ENCODE data around the gene ATP6V1D.
"Not testable (repeated sequence)": the region's sequence is repeated elsewhere in the genome, so short reads cannot be mapped to it uniquely, and the experiment has no call there.

Gene ATP6V1D

GRCh38 chr14:67359775-67360469 lies at the start of gene ATP6V1D, which contains the start of gene EIF2S1:
Gene ATP6V1D, minus strand, starts transcription at chr14:67359804. Its CDS starts 106 bp downstream, at chr14:67359698.
Gene EIF2S1, plus strand, starts transcription at chr14:67360328. Its CDS starts 4,440 bp downstream, at chr14:67364768.
- peaks cover 17% of the 10 kb centered on the region for H3K36me3 ChIP-seq (ENCODE audit: control insufficient read depth, low read depth, low read length)
- no peaks in the 10 kb centered on the region for H3K9me3 ChIP-seq (ENCODE audit: control insufficient read depth, low read depth, low read length)
- peak within 1 kb of the TSS; percentile 94 for H3K9ac ChIP-seq (ENCODE audit: low read length)
- peak within 1 kb of the TSS; percentile 100 for H3K27ac ChIP-seq (ENCODE audit: low read length)
- peaks cover 14% of the 10 kb centered on the region for H3K4me1 ChIP-seq (ENCODE audit: control insufficient read depth, low read depth, low read length)
- H3K4me3 ChIP-seq (ENCODE audit: low read length) = peak within 1 kb of the TSS; percentile 92
- H3K27me3 ChIP-seq (ENCODE audit: control insufficient read depth, insufficient read depth, low read length) = no peaks in the 10 kb centered on the region

- H3K27me3 ChIP-seq (ENCODE audit: control insufficient read depth, insufficient read depth, low read length); H3K4me3 ChIP-seq (ENCODE audit: low read length); H3K4me1 ChIP-seq (ENCODE audit: control insufficient read depth, low read depth, low read length); H3K36me3 ChIP-seq (ENCODE audit: control insufficient read depth, low read depth, low read length); H3K27ac ChIP-seq (ENCODE audit: low read length); H3K9me3 ChIP-seq (ENCODE audit: control insufficient read depth, low read depth, low read length); H3K9ac ChIP-seq (ENCODE audit: low read length): not testable (repeated sequence)
Measured at GRCh38 chr14:67408122-67408801, 48.7 kb upstream of the ATP6V1D start.

GRCh38 chr14:67405771-67406170 lies 46.2 kb upstream of the ATP6V1D start:
- Histone ChIP-seq H3K36me3 (ENCODE audit: control insufficient read depth, low read depth, low read length) (no peaks in the 10 kb centered on the region), H3K27me3 (ENCODE audit: control insufficient read depth, insufficient read depth, low read length) (no peaks in the 10 kb centered on the region), H3K4me1 (ENCODE audit: control insufficient read depth, low read depth, low read length) (no peaks in the 10 kb centered on the region), H3K27ac (ENCODE audit: low read length) (no peak overlapping the region), H3K9me3 (ENCODE audit: control insufficient read depth, low read depth, low read length) (no peaks in the 10 kb centered on the region), H3K4me3 (ENCODE audit: low read length) (no peak overlapping the region), H3K9ac (ENCODE audit: low read length) (no peak overlapping the region)

GRCh38 chr14:67400434-67400833 lies 40.8 kb upstream of the ATP6V1D start:
- no peaks in the 10 kb centered on the region for H3K9me3 ChIP-seq (ENCODE audit: control insufficient read depth, low read depth, low read length)
- no peak overlapping the region for H3K27ac ChIP-seq (ENCODE audit: low read length)
- no peaks in the 10 kb centered on the region for H3K36me3 ChIP-seq (ENCODE audit: control insufficient read depth, low read depth, low read length)
- no peaks in the 10 kb centered on the region for H3K4me1 ChIP-seq (ENCODE audit: control insufficient read depth, low read depth, low read length)
- no peaks in the 10 kb centered on the region for H3K27me3 ChIP-seq (ENCODE audit: control insufficient read depth, insufficient read depth, low read length)
- no peak overlapping the region for H3K9ac ChIP-seq (ENCODE audit: low read length)
- H3K4me3 ChIP-seq (ENCODE audit: low read length) = no peak overlapping the region

GRCh38 chr14:67397536-67397935 lies 37.9 kb upstream of the ATP6V1D start:
- Histone ChIP-seq H3K9ac (ENCODE audit: low read length) (no peak overlapping the region), H3K27me3 (ENCODE audit: control insufficient read depth, insufficient read depth, low read length) (no peaks in the 10 kb centered on the region), H3K27ac (ENCODE audit: low read length) (no peak overlapping the region), H3K9me3 (ENCODE audit: control insufficient read depth, low read depth, low read length) (no peaks in the 10 kb centered on the region), H3K4me3 (ENCODE audit: low read length) (no peak overlapping the region), H3K4me1 (ENCODE audit: control insufficient read depth, low read depth, low read length) (no peaks in the 10 kb centered on the region), H3K36me3 (ENCODE audit: control insufficient read depth, low read depth, low read length) (no peaks in the 10 kb centered on the region)

- Histone ChIP-seq H3K27me3 (ENCODE audit: control insufficient read depth, insufficient read depth, low read length) (no peaks in the 10 kb centered on the region), H3K4me3 (ENCODE audit: low read length) (no peak overlapping the region), H3K9ac (ENCODE audit: low read length) (no peak overlapping the region), H3K4me1 (ENCODE audit: control insufficient read depth, low read depth, low read length) (no peaks in the 10 kb centered on the region), H3K36me3 (ENCODE audit: control insufficient read depth, low read depth, low read length) (no peaks in the 10 kb centered on the region), H3K27ac (ENCODE audit: low read length) (no peak overlapping the region), H3K9me3 (ENCODE audit: control insufficient read depth, low read depth, low read length) (no peaks in the 10 kb centered on the region)
Measured at GRCh38 chr14:67396381-67396970, 36.9 kb upstream of the ATP6V1D start.

DNA sequence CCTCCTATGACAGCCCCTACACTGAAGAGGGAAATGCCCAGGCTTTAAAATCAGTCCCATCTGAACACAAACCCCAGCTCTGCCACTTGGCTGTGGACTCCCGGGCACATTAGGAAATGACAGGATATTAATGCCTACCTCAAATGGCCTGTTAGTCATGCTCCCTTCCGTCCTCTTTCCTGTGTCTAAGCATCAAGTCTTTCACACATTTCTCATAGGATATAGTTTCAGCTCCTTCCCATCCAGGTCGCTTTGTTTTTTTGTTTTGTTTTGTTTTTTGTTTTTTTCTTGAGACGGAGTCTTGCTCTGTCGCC lies 36.2 kb upstream of the ATP6V1D start:
- no peaks in the 10 kb centered on the region for H3K36me3 ChIP-seq (ENCODE audit: control insufficient read depth, low read depth, low read length)
- no peaks in the 10 kb centered on the region for H3K9me3 ChIP-seq (ENCODE audit: control insufficient read depth, low read depth, low read length)
- no peak overlapping the region for H3K9ac ChIP-seq (ENCODE audit: low read length)
- no peak overlapping the region for H3K4me3 ChIP-seq (ENCODE audit: low read length)
- H3K27me3 ChIP-seq (ENCODE audit: control insufficient read depth, insufficient read depth, low read length) = no peaks in the 10 kb centered on the region
- no peaks in the 10 kb centered on the region for H3K4me1 ChIP-seq (ENCODE audit: control insufficient read depth, low read depth, low read length)
- H3K27ac ChIP-seq (ENCODE audit: low read length) = no peak overlapping the region

GRCh38 chr14:67395086-67395875 lies 35.7 kb upstream of the ATP6V1D start:
- Histone ChIP-seq H3K4me1 (ENCODE audit: control insufficient read depth, low read depth, low read length) (no peaks in the 10 kb centered on the region), H3K27me3 (ENCODE audit: control insufficient read depth, insufficient read depth, low read length) (no peaks in the 10 kb centered on the region), H3K4me3 (ENCODE audit: low read length) (no peak overlapping the region), H3K9me3 (ENCODE audit: control insufficient read depth, low read depth, low read length) (no peaks in the 10 kb centered on the region), H3K9ac (ENCODE audit: low read length) (no peak overlapping the region), H3K36me3 (ENCODE audit: control insufficient read depth, low read depth, low read length) (no peaks in the 10 kb centered on the region), H3K27ac (ENCODE audit: low read length) (no peak overlapping the region)

GRCh38 chr14:67393689-67394088 lies 34.1 kb upstream of the ATP6V1D start:
- Histone ChIP-seq H3K4me1 (ENCODE audit: control insufficient read depth, low read depth, low read length) (no peaks in the 10 kb centered on the region), H3K4me3 (ENCODE audit: low read length) (no peak overlapping the region), H3K9ac (ENCODE audit: low read length) (no peak overlapping the region), H3K27ac (ENCODE audit: low read length) (no peak overlapping the region), H3K36me3 (ENCODE audit: control insufficient read depth, low read depth, low read length) (no peaks in the 10 kb centered on the region), H3K9me3 (ENCODE audit: control insufficient read depth, low read depth, low read length) (no peaks in the 10 kb centered on the region), H3K27me3 (ENCODE audit: control insufficient read depth, insufficient read depth, low read length) (no peaks in the 10 kb centered on the region)

DNA sequence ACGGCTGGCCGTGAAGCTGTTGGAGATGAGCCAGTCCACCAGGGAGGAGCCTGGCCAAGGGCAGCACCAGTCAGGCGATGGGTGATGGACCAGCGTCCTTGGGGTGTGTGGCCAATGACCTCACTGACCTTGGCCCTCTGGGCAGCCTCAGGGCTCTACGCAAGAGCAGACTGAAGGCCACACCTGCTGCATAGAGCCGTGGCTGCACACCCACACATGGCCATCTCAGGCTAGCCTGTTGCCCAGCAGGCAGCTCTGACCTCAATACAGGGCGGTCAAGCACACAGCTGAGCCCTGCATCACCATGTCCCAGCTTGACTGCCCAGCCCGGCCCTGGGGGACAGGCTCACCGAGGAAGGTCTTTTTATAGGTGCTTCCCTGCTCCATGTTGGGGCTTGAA lies 33.2 kb upstream of the ATP6V1D start:
- no peaks in the 10 kb centered on the region for H3K27me3 ChIP-seq (ENCODE audit: control insufficient read depth, insufficient read depth, low read length)
- H3K36me3 ChIP-seq (ENCODE audit: control insufficient read depth, low read depth, low read length) = no peaks in the 10 kb centered on the region
- H3K4me3 ChIP-seq (ENCODE audit: low read length) = no peak overlapping the region
- no peak overlapping the region for H3K9ac ChIP-seq (ENCODE audit: low read length)
- no peak overlapping the region for H3K27ac ChIP-seq (ENCODE audit: low read length)
- no peaks in the 10 kb centered on the region for H3K9me3 ChIP-seq (ENCODE audit: control insufficient read depth, low read depth, low read length)
- H3K4me1 ChIP-seq (ENCODE audit: control insufficient read depth, low read depth, low read length) = no peaks in the 10 kb centered on the region

DNA sequence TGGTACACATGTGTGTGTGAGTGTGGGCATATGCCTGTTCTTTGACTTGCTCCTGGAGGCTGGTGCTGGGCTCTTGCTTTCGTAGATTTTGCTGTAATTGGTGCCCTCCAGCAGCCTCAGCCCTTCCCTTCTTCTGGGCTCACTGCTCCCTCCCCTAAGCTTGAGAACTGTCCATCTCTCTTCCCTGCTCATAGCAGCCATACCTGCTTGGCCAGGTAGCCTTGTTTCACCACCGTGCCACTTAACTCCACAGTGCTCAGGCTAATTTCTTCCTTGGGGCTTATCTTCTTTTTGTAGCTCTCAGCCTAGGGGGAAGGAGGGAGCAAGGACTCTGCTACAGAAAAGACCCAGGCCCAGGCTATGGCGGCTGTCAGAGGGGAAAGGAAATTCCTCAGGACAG lies 32.5 kb upstream of the ATP6V1D start:
- H3K27ac ChIP-seq (ENCODE audit: low read length) = no peak overlapping the region
- no peak overlapping the region for H3K9ac ChIP-seq (ENCODE audit: low read length)
- H3K27me3 ChIP-seq (ENCODE audit: control insufficient read depth, insufficient read depth, low read length) = no peaks in the 10 kb centered on the region
- no peaks in the 10 kb centered on the region for H3K4me1 ChIP-seq (ENCODE audit: control insufficient read depth, low read depth, low read length)
- no peaks in the 10 kb centered on the region for H3K9me3 ChIP-seq (ENCODE audit: control insufficient read depth, low read depth, low read length)
- no peaks in the 10 kb centered on the region for H3K36me3 ChIP-seq (ENCODE audit: control insufficient read depth, low read depth, low read length)
- no peak overlapping the region for H3K4me3 ChIP-seq (ENCODE audit: low read length)

Data from iPS-18a (cell line).